Fibroblast of lung (primary cell): Measurements from ENCODE around the gene BIRC7.

Experiments
- EZH2 ChIP-seq: IDR thresholded peaks from 2 replicates; pipeline ENCODE4 v1.5.1; 2012; ENCODE audit warnings: low read length, control low read depth, mild to moderate bottlenecking; ENCODE audit errors: missing control alignments
- TF ChIP-seq, protein P1 (sequence below), 2 donors: IDR thresholded peaks in 1 of 2; conservative IDR thresholded peaks in 1 of 2; 1 replicate in 1 of 2; 2 replicates in 1 of 2; pipeline ENCODE4 v1.5.1; 2011 to 2012; ENCODE audit warnings: low read length in 2 of 2, control low read depth in 1 of 2, inconsistent platforms in 1 of 2, low read depth in 1 of 2, mild to moderate bottlenecking in 1 of 2

DNA sequence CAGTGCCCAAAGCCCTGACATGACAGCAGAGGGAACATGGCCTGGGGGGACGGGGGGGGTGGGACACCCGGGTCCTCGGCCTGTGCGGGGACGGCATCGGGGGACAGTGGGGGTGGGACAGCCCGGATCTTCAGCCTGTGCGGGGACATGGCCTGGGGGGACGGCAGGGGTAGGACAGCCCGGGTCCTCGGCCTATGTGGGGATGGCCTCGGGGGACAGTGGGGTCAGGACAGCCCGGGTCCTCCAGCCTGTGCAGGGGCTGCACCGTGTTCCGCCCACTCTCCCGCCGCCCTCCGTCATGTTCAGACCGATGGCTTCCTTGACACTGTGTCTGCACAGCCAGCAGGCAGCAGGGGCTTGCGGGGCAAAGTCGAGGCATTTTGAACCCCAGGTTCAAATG, 7.0 kb downstream of the BIRC7 start:
- TF ChIP-seq, protein P1, sequence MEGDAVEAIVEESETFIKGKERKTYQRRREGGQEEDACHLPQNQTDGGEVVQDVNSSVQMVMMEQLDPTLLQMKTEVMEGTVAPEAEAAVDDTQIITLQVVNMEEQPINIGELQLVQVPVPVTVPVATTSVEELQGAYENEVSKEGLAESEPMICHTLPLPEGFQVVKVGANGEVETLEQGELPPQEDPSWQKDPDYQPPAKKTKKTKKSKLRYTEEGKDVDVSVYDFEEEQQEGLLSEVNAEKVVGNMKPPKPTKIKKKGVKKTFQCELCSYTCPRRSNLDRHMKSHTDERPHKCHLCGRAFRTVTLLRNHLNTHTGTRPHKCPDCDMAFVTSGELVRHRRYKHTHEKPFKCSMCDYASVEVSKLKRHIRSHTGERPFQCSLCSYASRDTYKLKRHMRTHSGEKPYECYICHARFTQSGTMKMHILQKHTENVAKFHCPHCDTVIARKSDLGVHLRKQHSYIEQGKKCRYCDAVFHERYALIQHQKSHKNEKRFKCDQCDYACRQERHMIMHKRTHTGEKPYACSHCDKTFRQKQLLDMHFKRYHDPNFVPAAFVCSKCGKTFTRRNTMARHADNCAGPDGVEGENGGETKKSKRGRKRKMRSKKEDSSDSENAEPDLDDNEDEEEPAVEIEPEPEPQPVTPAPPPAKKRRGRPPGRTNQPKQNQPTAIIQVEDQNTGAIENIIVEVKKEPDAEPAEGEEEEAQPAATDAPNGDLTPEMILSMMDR (conservative IDR thresholded peaks at IDR 0.05 in 1 of 2, IDR thresholded peaks at IDR 0.05 in 1 of 2; ENCODE audit: low read depth in 1 of 2, low read length in 2 of 2): no peak
- TF ChIP-seq EZH2: no peak
